OCI-LY3 (cell line): ENCODE measurements around the gene NDUFAB1.

Experiments used
- H2AFZ ChIP-seq: fragments of 200-600, 300-600 bp; shearing (Covaris generic); 2 replicates; pipeline ENCODE4 v1.6.0; 2014; ENCODE audit warnings: antibody characterized with exemption, low read depth, low read length
- H3K27ac ChIP-seq: fragments of 200-600, 300-600 bp; sonication (generic); 2 replicates; pipeline ENCODE4 v1.5.1; 2014; ENCODE audit warnings: mild to moderate bottlenecking, low read length, moderate library complexity, mixed read lengths
- H3K27me3 ChIP-seq: fragments of 200-600, 300-600 bp; sonication (generic); 2 replicates; pipeline ENCODE4 v1.6.1; 2014; ENCODE audit warnings: low read depth, low read length, mixed read lengths
- H3K36me3 ChIP-seq: fragments of 200-600, 300-600 bp; sonication (generic); replicated peaks from 2 replicates; pipeline ENCODE3; 2014; ENCODE audit warnings: low read depth, low read length, mixed read lengths
- H3K4me1 ChIP-seq: fragments of 300-600, 200-600 bp; sonication (generic); 2 replicates; pipeline ENCODE4 v1.6.1; 2014; ENCODE audit warnings: low read length, mixed read lengths
- H3K4me2 ChIP-seq: fragments of 200-600, 300-600 bp; sonication (generic); 2 replicates; pipeline ENCODE4 v1.6.1; 2014; ENCODE audit warnings: low read length, mixed read lengths
- H3K4me3 ChIP-seq: fragments of 300-600, 200-600 bp; sonication (generic); 2 replicates; pipeline ENCODE4 v1.5.1; 2014; ENCODE audit warnings: antibody characterized with exemption, mild to moderate bottlenecking, low read length, moderate library complexity
- H3K79me2 ChIP-seq: fragments of 300-600, 200-600 bp; shearing (Covaris generic); 2 replicates; pipeline ENCODE4 v1.6.1; 2014; ENCODE audit warnings: mild to moderate bottlenecking, low read length, mixed read lengths
- H3K9ac ChIP-seq: fragments of 300-600, 200-600 bp; shearing (Covaris generic); 2 replicates; pipeline ENCODE4 v1.6.0; 2014; ENCODE audit warnings: mild to moderate bottlenecking, low read length, moderate library complexity
- H3K9me3 ChIP-seq: fragments of 200-600, 300-600 bp; shearing (Covaris generic); 2 replicates; pipeline ENCODE4 v1.6.1; 2014; ENCODE audit warnings: low read length, mixed read lengths; ENCODE audit not compliant: insufficient read depth
- H4K20me1 ChIP-seq: fragments of 200-600, 300-600 bp; sonication (generic); 2 replicates; pipeline ENCODE4 v1.6.1; 2016; ENCODE audit warnings: low read length, mixed read lengths; ENCODE audit not compliant: insufficient read depth
- CTCF ChIP-seq: fragments of 200-600, 300-600 bp; sonication (generic); IDR thresholded peaks from 2 replicates; pipeline ENCODE4 v1.5.1; 2014; ENCODE audit warnings: antibody characterized with exemption, low read length, low read depth
- EZH2phosphoT487 ChIP-seq: fragments of 200-600 bp; shearing (Covaris generic); IDR thresholded peaks from 2 replicates; pipeline ENCODE4 v1.6.1; 2018; ENCODE audit warnings: antibody characterized with exemption, mixed run types, low read depth

The NDUFAB1 gene

DNA sequence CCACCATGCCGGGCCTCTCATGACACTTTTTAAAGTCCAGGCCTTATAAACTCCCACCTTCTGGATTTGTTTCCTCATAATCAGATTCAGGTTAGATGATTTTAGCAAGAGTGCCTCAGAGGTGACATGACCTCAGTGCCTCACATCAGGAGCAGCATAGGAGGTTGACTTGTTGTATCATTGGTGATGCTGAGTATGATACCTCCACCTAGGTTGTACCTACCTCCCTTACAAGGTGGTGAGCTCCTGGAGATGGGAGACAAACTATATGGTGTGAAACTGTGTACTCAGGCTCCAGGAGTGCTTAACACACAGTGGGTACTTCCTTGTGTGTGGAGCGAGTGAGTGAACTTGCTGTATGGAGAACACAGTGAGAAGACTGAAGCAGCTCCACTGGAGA, 18.6 kb downstream of the NDUFAB1 start:
- Histone ChIP-seq H3K4me1 (no peaks in the 10 kb centered on the region), H2AFZ (no peak overlapping the region), H3K4me2 (no peak overlapping the region), H3K27ac (no peak overlapping the region), H3K9ac (no peak overlapping the region), H3K27me3 (no peaks in the 10 kb centered on the region), H3K9me3 (no peaks in the 10 kb centered on the region), H3K79me2 (no peaks in the 10 kb centered on the region), H3K36me3 (peaks cover 36% of the 10 kb centered on the region), H3K4me3 (no peak overlapping the region), H4K20me1 (no peaks in the 10 kb centered on the region)
- TF ChIP-seq CTCF (no peak), EZH2phosphoT487 (no peak)

DNA sequence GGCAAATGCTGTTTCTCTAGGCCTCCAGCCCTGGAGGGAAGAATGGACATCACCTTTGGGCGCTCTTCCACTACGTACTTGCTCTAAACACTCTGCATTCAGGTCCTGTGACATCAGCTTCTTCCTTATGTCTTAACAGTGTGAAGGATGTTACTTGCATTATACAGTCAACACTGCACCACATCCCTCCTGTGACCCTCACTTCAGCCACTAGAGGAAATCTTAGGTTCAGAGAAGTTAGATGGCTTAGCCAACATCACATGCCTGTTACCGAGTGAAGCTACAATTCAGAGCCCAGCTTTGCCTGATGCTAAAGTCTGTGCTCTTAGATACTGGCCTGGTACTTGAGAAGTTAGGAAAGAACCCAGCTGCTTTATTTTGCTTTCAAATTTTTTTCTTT, 20.3 kb downstream of the NDUFAB1 start:
- Histone ChIP-seq H2AFZ (no peak overlapping the region), H4K20me1 (no peaks in the 10 kb centered on the region), H3K4me2 (no peak overlapping the region), H3K27ac (no peak overlapping the region), H3K9me3 (no peaks in the 10 kb centered on the region), H3K27me3 (no peaks in the 10 kb centered on the region), H3K9ac (no peak overlapping the region), H3K79me2 (no peaks in the 10 kb centered on the region), H3K36me3 (peaks cover 37% of the 10 kb centered on the region), H3K4me3 (no peak overlapping the region), H3K4me1 (peaks cover 13% of the 10 kb centered on the region)
- no peak for TF ChIP-seq CTCF
- no peak for TF ChIP-seq EZH2phosphoT487

- Histone ChIP-seq H3K4me3 (no peak overlapping the region), H3K36me3 (peaks cover 40% of the 10 kb centered on the region), H3K4me2 (no peak overlapping the region), H2AFZ (no peak overlapping the region), H3K27me3 (no peaks in the 10 kb centered on the region), H3K79me2 (no peaks in the 10 kb centered on the region), H3K9ac (no peak overlapping the region), H4K20me1 (no peaks in the 10 kb centered on the region), H3K4me1 (peaks cover 28% of the 10 kb centered on the region), H3K27ac (no peak overlapping the region), H3K9me3 (no peaks in the 10 kb centered on the region)
- TF ChIP-seq CTCF (no peak), EZH2phosphoT487 (no peak)
Measured at GRCh38 chr16:23573817-23574216, 22.3 kb downstream of the NDUFAB1 start.

- Histone ChIP-seq H3K4me1 (peaks cover 28% of the 10 kb centered on the region), H3K4me3 (no peak overlapping the region), H2AFZ (no peak overlapping the region), H3K9ac (no peak overlapping the region), H3K36me3 (peaks cover 39% of the 10 kb centered on the region), H3K4me2 (no peak overlapping the region), H4K20me1 (no peaks in the 10 kb centered on the region), H3K27me3 (no peaks in the 10 kb centered on the region), H3K79me2 (no peaks in the 10 kb centered on the region), H3K9me3 (no peaks in the 10 kb centered on the region), H3K27ac (no peak overlapping the region)
- TF ChIP-seq EZH2phosphoT487 (no peak), CTCF (no peak)
Measured at GRCh38 chr16:23572394-23572793, 23.7 kb downstream of the NDUFAB1 start.
